Measurements from ENCODE around the gene CCDC86. TPM values are rescaled to one million over a fixed set of nuclear protein-coding genes. Genes with fewer than 3 reads are reported as not detected.

The CCDC86 gene
- total RNA-seq, 4 donors from 2014 or later = 32.5 to 46.3 (median 40.3) TPM

- H3K4me3 ChIP-seq = no peak overlapping the region
- H3K9me3 ChIP-seq = no peaks in the 10 kb centered on the region
- TF ChIP-seq POLR2AphosphoS5 (IDR thresholded peaks at IDR 0.05) (no peak), CTCF (IDR thresholded peaks at IDR 0.05) (no peak), EP300 (IDR thresholded peaks at IDR 0.05) (no peak), POLR2A (IDR thresholded peaks at IDR 0.05) (no peak)
- 38% methylated on average over 10 of the region's 10 CpGs for WGBS
- peaks cover 5% of the 10 kb centered on the region for H3K4me1 ChIP-seq
- H3K36me3 ChIP-seq = no peaks in the 10 kb centered on the region
- no peak for DNase-seq (ENCODE audit: low spot score in 2 of 2)
- H3K27ac ChIP-seq = no peak overlapping the region
- peaks cover 6% of the 10 kb centered on the region for H3K27me3 ChIP-seq
Measured at GRCh38 chr11:60830478-60831142, 11.3 kb upstream of the CCDC86 start.

- H3K4me3 ChIP-seq = no peak overlapping the region
- no peak overlapping the region for H3K27ac ChIP-seq
- 10% methylated on average over 6 of the region's 8 CpGs for WGBS
- TF ChIP-seq CTCF (IDR thresholded peaks at IDR 0.05) = peak; percentile 87 to 88
- no peak for TF ChIP-seq POLR2AphosphoS5 (IDR thresholded peaks at IDR 0.05)
- peaks cover 6% of the 10 kb centered on the region for H3K27me3 ChIP-seq
- DNase-seq (ENCODE audit: low spot score in 2 of 2) = peak; percentile 83 to 90
- H3K4me1 ChIP-seq = peaks cover 5% of the 10 kb centered on the region
- no peaks in the 10 kb centered on the region for H3K9me3 ChIP-seq
- no peaks in the 10 kb centered on the region for H3K36me3 ChIP-seq
Measured at GRCh38 chr11:60831143-60831500, 10.8 kb upstream of the CCDC86 start.

- TF ChIP-seq POLR2A (IDR thresholded peaks at IDR 0.05) (no peak), POLR2AphosphoS5 (IDR thresholded peaks at IDR 0.05) (no peak), CTCF (IDR thresholded peaks at IDR 0.05) (no peak), EP300 (IDR thresholded peaks at IDR 0.05) (no peak)
- H3K27me3 ChIP-seq = peaks cover 6% of the 10 kb centered on the region
- no peak overlapping the region for H3K27ac ChIP-seq
- H3K9me3 ChIP-seq = no peaks in the 10 kb centered on the region
- H3K4me1 ChIP-seq = peaks cover 5% of the 10 kb centered on the region
- 31% methylated on average over 7 of the region's 7 CpGs for WGBS
- DNase-seq (ENCODE audit: low spot score in 2 of 2) = no peak
- no peaks in the 10 kb centered on the region for H3K36me3 ChIP-seq
- H3K4me3 ChIP-seq = no peak overlapping the region
Measured at GRCh38 chr11:60831501-60832079, 10.3 kb upstream of the CCDC86 start.

- Histone ChIP-seq H3K27ac (no peak overlapping the region), H3K4me1 (peaks cover 5% of the 10 kb centered on the region), H3K4me3 (no peak overlapping the region), H3K9me3 (no peaks in the 10 kb centered on the region), H3K27me3 (peaks cover 6% of the 10 kb centered on the region), H3K36me3 (no peaks in the 10 kb centered on the region)
- TF ChIP-seq CTCF (IDR thresholded peaks at IDR 0.05) = no peak
- no peak for TF ChIP-seq POLR2A (IDR thresholded peaks at IDR 0.05)
- no peak for TF ChIP-seq EP300 (IDR thresholded peaks at IDR 0.05)
- TF ChIP-seq POLR2AphosphoS5 (IDR thresholded peaks at IDR 0.05) = no peak
- WGBS = 65% methylated on average over 7 of the region's 7 CpGs
- no peak for DNase-seq (ENCODE audit: low spot score in 2 of 2)
Measured at GRCh38 chr11:60834742-60835533, 7.0 kb upstream of the CCDC86 start.

- peaks cover 5% of the 10 kb centered on the region for H3K4me1 ChIP-seq
- no peaks in the 10 kb centered on the region for H3K9me3 ChIP-seq
- no peak overlapping the region for H3K27ac ChIP-seq
- H3K27me3 ChIP-seq = peaks cover 6% of the 10 kb centered on the region
- WGBS = 75% methylated on average over 3 of the region's 3 CpGs
- TF ChIP-seq POLR2AphosphoS5 (IDR thresholded peaks at IDR 0.05) (no peak), CTCF (IDR thresholded peaks at IDR 0.05) (no peak), POLR2A (IDR thresholded peaks at IDR 0.05) (no peak), EP300 (IDR thresholded peaks at IDR 0.05) (no peak)
- H3K36me3 ChIP-seq = no peaks in the 10 kb centered on the region
- no peak for DNase-seq (ENCODE audit: low spot score in 2 of 2)
- no peak overlapping the region for H3K4me3 ChIP-seq
Measured at GRCh38 chr11:60835534-60835846, 6.4 kb upstream of the CCDC86 start.
